Stimulated activated CD8-positive, alpha-beta memory T cell treated with anti-CD3 and anti-CD28 coated beads, Interleukin-12 subunit alpha, Interleukin-12 subunit beta, amount 100 ng/mL, for 24 hours (primary cell): Measurements from ENCODE around the gene SMIM1.

Experiments used
- DNase-seq: peaks from one replicate; pipeline ENCODE4 v3.0.0-alpha.2; 2020; ENCODE audit errors: extremely low read depth

SMIM1 gene

DNA sequence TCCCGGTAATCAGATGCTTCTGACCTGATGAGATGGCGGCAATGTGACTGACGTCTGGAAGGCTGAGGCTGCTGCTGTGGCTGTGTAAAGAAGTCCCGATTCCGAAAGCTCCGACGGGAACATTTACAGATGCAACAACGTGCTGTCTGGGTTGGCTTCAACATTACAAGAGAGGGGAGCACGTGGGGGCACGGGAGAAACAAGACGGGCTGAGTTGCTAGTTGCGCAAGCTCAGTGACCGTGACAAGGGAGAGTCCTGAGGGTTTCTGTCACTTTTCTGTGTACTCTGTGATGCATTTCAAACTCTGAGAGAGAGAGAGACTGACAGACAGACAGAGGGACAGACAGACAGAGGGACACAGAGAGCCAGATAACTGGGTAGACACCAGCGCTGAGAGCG, 49.4 kb downstream of the SMIM1 start:
- DNase-seq: no peak

DNA sequence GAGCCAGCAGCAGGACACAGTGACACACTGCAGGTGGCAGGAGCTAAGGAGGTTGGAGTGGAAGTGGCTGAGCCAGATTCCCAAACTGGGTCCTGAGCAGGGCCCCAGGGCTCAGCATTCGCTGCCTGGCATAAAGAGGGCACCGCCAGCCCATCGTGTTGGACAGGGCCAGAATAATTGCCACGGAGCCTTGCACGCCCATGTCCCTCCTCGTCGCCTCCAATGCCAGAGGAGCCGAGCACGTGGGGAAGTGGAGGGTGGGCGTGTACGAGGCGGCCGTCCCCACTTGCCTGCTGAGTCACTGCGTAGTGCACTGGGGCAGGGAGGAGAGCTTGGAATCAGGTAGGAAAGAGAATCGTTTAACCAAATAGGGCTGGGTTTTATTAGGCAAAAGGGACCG, 49.9 kb downstream of the SMIM1 start:
- no peak for DNase-seq

DNA sequence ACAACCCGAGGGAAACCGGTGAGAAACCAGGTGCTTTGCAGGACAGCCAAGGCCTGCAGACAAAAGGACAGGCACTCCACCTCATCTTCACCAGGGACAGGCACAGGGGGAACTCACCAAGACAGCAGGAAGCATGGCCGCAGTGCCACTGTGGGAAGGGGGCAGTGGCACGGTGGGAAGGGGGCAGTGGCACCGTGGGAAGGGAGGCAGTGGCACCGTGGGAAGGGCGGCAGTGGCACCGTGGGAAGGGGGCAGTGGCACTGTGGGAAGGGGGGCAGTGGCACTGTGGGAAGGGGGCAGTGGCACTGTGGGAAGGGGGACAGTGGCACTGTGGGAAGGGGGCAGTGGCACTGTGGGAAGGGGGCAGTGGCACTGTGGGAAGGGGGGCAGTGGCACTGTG, 52.1 kb downstream of the SMIM1 start:
- no peak for DNase-seq

DNA sequence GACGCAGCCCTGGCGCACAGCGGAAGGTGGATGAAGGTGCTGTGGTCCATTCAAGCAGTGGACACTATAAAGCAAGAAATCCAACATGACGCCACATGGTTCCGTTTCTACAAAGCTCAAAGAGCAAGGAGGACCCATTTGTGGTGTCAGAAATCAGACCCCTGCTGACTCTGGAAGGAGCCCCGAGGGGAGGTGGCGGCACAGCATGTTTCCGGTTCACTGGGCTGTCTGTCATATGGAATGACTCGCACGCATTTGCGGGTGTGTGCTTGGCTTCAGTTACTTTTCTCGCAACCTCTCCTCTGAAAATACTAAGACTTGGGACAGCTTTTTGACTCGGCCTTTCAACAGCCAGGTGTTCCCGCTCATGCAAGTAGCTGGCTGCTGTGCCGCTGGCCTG, 52.8 kb downstream of the SMIM1 start:
- no peak for DNase-seq
